ENCODE data around the gene MAGEC3.

Gene MAGEC3

GRCh38 chrX:141917801-141918200 is 79.7 kb downstream of the MAGEC3 start:
- H3K27ac ChIP-seq: no peak overlapping the region
- TF ChIP-seq CTCF (conservative IDR thresholded peaks at IDR 0.05): no peak

GRCh38 chrX:141924293-141924692 is 86.2 kb downstream of the MAGEC3 start:
- no peak for TF ChIP-seq CTCF (conservative IDR thresholded peaks at IDR 0.05)
- H3K27ac ChIP-seq: no peak overlapping the region

GRCh38 chrX:141928432-141928831 is 90.3 kb downstream of the MAGEC3 start:
- no peak for TF ChIP-seq CTCF (conservative IDR thresholded peaks at IDR 0.05)
- no peak overlapping the region for H3K27ac ChIP-seq

GRCh38 chrX:141934059-141934641 is 96.0 kb downstream of the MAGEC3 start:
- H3K27ac ChIP-seq: no peak overlapping the region
- TF ChIP-seq CTCF (conservative IDR thresholded peaks at IDR 0.05): no peak

GRCh38 chrX:141935645-141936044 is 97.5 kb downstream of the MAGEC3 start:
- TF ChIP-seq CTCF (conservative IDR thresholded peaks at IDR 0.05): no peak
- no peak overlapping the region for H3K27ac ChIP-seq

- TF ChIP-seq CTCF (conservative IDR thresholded peaks at IDR 0.05): peak; percentile 34
- H3K27ac ChIP-seq: no peak overlapping the region
These were observed 98.0 kb downstream of the MAGEC3 start for GRCh38 chrX:141936080-141936479.

- no peak for TF ChIP-seq CTCF (conservative IDR thresholded peaks at IDR 0.05)
These were observed 103.1 kb downstream of the MAGEC3 start for GRCh38 chrX:141941234-141941633.

More at GRCh38 chrX:141941234-141941633, 103.1 kb downstream of the MAGEC3 start:
- H3K27ac ChIP-seq: no peak overlapping the region
